ENCODE measurements around the gene VPS11. TPM values are rescaled to one million over a fixed set of nuclear protein-coding genes. Genes with fewer than 3 reads are reported as not detected.

VPS11 gene
- total RNA-seq, 2 experiments from 2014 or later, result 23.3 to 32.2 TPM

- no TSS peak for BruUV-seq (replicated peaks)
- H3K4me1 ChIP-seq (ENCODE audit: insufficient read depth, low read length, poor library complexity, severe bottlenecking), result peaks cover 10% of the 10 kb centered on the region
Observed at GRCh38 chr11:119112314-119113020, 44.8 kb downstream of the VPS11 start.

DNA sequence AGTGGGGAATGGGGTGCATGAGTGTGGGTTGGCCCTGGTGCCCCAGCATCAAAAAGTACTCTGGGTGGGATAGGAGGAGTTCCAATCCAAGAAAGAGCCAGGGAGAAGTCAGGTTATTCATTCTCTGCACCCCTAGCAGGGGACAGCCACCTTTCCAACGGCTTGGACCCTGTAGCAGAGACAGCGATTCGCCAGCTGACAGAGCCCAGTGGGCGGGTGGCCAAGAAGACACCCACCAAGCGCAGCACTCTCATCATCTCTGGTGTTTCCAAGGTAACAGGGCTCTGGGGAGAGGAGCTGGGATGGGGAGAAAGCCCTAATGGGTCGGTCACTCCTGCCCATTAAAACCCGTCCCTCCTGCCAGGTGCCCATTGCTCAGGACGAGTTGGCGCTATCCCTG, 46.1 kb downstream of the VPS11 start:
- no peak overlapping the region for H2AFZ ChIP-seq (ENCODE audit: low read length)
- intact Hi-C loops (cut with micrococcal nuclease; ENCODE audit: unreplicated experiment), result no loop called here
- H3K4me2 ChIP-seq (ENCODE audit: low read length), result no peak overlapping the region
- TF ChIP-seq EZH2phosphoT487 (IDR thresholded peaks at IDR 0.05; ENCODE audit: borderline replicate concordance, low read depth, low read length), result no peak
- TF ChIP-seq, protein P1, sequence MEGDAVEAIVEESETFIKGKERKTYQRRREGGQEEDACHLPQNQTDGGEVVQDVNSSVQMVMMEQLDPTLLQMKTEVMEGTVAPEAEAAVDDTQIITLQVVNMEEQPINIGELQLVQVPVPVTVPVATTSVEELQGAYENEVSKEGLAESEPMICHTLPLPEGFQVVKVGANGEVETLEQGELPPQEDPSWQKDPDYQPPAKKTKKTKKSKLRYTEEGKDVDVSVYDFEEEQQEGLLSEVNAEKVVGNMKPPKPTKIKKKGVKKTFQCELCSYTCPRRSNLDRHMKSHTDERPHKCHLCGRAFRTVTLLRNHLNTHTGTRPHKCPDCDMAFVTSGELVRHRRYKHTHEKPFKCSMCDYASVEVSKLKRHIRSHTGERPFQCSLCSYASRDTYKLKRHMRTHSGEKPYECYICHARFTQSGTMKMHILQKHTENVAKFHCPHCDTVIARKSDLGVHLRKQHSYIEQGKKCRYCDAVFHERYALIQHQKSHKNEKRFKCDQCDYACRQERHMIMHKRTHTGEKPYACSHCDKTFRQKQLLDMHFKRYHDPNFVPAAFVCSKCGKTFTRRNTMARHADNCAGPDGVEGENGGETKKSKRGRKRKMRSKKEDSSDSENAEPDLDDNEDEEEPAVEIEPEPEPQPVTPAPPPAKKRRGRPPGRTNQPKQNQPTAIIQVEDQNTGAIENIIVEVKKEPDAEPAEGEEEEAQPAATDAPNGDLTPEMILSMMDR (conservative IDR thresholded peaks at IDR 0.05; ENCODE audit: low read length), result no peak
- H3K36me3 ChIP-seq (ENCODE audit: insufficient read depth, low read length), result peaks cover 22% of the 10 kb centered on the region
- H3K27ac ChIP-seq (ENCODE audit: low read depth, low read length, poor library complexity, severe bottlenecking), result no peak overlapping the region
- ChIA-PET CTCF (ENCODE audit: unreplicated experiment) (no interaction called here), POLR2A (no interaction called here)
- H4K20me1 ChIP-seq (ENCODE audit: insufficient read depth, low read length), result no peaks in the 10 kb centered on the region
- peaks cover 4% of the 10 kb centered on the region for H3K4me1 ChIP-seq (ENCODE audit: insufficient read depth, low read length, poor library complexity, severe bottlenecking)
- no TSS peak for BruUV-seq (replicated peaks)
- H3K9me2 ChIP-seq (ENCODE audit: insufficient read depth, low read length), result no peaks in the 10 kb centered on the region
- H3K79me2 ChIP-seq (ENCODE audit: insufficient read depth, low read depth, low read length), result peaks cover 2% of the 10 kb centered on the region; the same call in 1 of the 2 replicates
- H3K4me3 ChIP-seq (ENCODE audit: low read depth, low read length, poor library complexity, severe bottlenecking), result no peak overlapping the region
- no peak for DNase-seq (ENCODE audit: low spot score)
- H3K9me3 ChIP-seq (ENCODE audit: low read length), result no peaks in the 10 kb centered on the region

More at GRCh38 chr11:119112314-119113020, 44.8 kb downstream of the VPS11 start:
- Histone ChIP-seq H3K4me2 (ENCODE audit: low read length) (no peak overlapping the region), H2AFZ (ENCODE audit: low read length) (no peak overlapping the region), H3K9me3 (ENCODE audit: low read length) (no peaks in the 10 kb centered on the region), H4K20me1 (ENCODE audit: insufficient read depth, low read length) (no peaks in the 10 kb centered on the region), H3K79me2 (ENCODE audit: insufficient read depth, low read depth, low read length) (peaks cover 6% of the 10 kb centered on the region; the same call in 1 of the 2 replicates), H3K27ac (ENCODE audit: low read depth, low read length, poor library complexity, severe bottlenecking) (no peak overlapping the region), H3K9me2 (ENCODE audit: insufficient read depth, low read length) (no peaks in the 10 kb centered on the region), H3K4me3 (ENCODE audit: low read depth, low read length, poor library complexity, severe bottlenecking) (no peak overlapping the region), H3K36me3 (ENCODE audit: insufficient read depth, low read length) (peaks cover 22% of the 10 kb centered on the region)
- CTCF ChIA-PET (ENCODE audit: unreplicated experiment), result interaction anchor here (0.6 kb wide), 1 partner anchor 221 kb away, joined by 3 read pairs; no protein-coding TSS in a partner anchor
- DNase-seq (ENCODE audit: low spot score), result no peak
- intact Hi-C loops (cut with micrococcal nuclease; ENCODE audit: unreplicated experiment), result no loop called here
- POLR2A ChIA-PET, result no interaction called here
- TF ChIP-seq, protein P1 (conservative IDR thresholded peaks at IDR 0.05; ENCODE audit: low read length), result no peak

GRCh38 chr11:119114351-119114750, 46.7 kb downstream of the VPS11 start:
- Histone ChIP-seq H4K20me1 (ENCODE audit: insufficient read depth, low read length) (no peaks in the 10 kb centered on the region), H3K27ac (ENCODE audit: low read depth, low read length, poor library complexity, severe bottlenecking) (no peak overlapping the region), H3K4me3 (ENCODE audit: low read depth, low read length, poor library complexity, severe bottlenecking) (no peak overlapping the region), H3K4me2 (ENCODE audit: low read length) (no peak overlapping the region), H3K79me2 (ENCODE audit: insufficient read depth, low read depth, low read length) (no peaks in the 10 kb centered on the region), H3K9me2 (ENCODE audit: insufficient read depth, low read length) (no peaks in the 10 kb centered on the region), H3K9me3 (ENCODE audit: low read length) (no peaks in the 10 kb centered on the region), H2AFZ (ENCODE audit: low read length) (no peak overlapping the region), H3K36me3 (ENCODE audit: insufficient read depth, low read length) (peaks cover 22% of the 10 kb centered on the region), H3K4me1 (ENCODE audit: insufficient read depth, low read length, poor library complexity, severe bottlenecking) (no peaks in the 10 kb centered on the region)
- intact Hi-C loops (cut with micrococcal nuclease; ENCODE audit: unreplicated experiment), result no loop called here
- ChIA-PET POLR2A (interaction anchor here (0.7 kb wide), 1 partner anchor 20 kb away, joined by 8 read pairs; no protein-coding TSS in a partner anchor), CTCF (ENCODE audit: unreplicated experiment) (no interaction called here)
- no peak for TF ChIP-seq EZH2phosphoT487 (IDR thresholded peaks at IDR 0.05; ENCODE audit: borderline replicate concordance, low read depth, low read length)
- no TSS peak for BruUV-seq (replicated peaks)
- no peak for DNase-seq (ENCODE audit: low spot score)

Data from OCI-LY7 (cell line).